Measurements from ENCODE around the gene CCDC34.
"Not testable (repeated sequence)": the region's sequence is repeated elsewhere in the genome, so short reads cannot be mapped to it uniquely, and the experiment has no call there.

Gene CCDC34

DNA sequence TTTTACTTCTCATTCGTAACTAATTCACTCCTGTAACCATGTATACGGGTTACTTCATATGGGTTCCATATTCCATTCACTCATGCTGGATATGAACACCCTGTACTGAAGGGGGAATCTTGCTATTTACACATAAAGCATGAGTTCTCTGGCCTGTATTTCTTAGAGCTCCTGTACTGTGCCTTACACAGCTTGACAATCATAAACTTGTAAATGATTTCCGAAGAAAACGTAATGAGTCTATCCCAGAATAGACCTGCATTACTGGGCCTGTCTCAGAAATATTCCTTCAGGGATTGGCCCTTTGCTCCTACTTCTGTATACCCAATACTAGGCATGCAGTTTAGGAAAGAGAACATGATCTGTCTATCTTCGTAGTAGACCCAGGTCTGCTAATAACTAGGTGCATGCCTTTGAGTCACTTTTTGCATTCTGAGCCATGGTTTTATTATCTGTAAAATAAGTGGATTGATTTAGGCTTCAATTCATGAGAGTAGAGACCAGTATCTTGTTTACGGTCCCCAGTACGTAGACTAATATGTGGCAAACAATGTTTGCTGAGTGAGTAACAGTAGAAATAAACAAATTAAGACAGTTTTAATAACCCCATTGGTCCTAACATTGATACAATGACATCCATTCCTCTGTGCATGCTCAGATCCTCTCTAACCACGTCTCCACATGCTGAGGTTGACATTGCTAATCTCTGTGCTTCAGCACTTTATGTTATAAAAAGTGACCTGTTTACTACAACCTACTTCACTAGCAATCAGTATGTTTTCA lies 1.2 kb downstream of the CCDC34 start:
- DNase-seq (ENCODE audit: low spot score), result no peak

GRCh38 chr11:27358296-27358695 lies 4.7 kb downstream of the CCDC34 start:
- DNase-seq (ENCODE audit: low spot score), result no peak

DNA sequence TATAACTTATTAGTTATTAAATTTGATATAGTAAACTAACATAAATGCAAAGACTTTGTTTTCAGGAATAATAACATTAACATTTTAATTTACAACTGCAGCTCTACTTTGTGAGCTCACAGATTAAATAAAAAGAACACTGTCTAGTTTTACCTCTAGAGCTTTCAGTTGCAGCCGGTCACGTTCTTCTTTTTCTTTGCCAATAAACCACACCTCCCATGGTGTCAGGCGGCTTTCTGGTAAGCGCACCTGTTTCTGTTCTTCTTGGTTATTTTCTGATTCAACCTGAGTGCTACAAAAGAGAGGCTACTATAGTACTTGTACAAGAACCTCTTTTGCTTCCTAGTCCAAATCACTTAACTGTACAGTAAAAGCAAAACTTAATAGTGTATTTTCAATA lies 5.8 kb downstream of the CCDC34 start:
- DNase-seq (ENCODE audit: low spot score), result no peak

- DNase-seq (ENCODE audit: low spot score), result no peak
These were observed 6.3 kb downstream of the CCDC34 start for GRCh38 chr11:27356624-27357222.

DNA sequence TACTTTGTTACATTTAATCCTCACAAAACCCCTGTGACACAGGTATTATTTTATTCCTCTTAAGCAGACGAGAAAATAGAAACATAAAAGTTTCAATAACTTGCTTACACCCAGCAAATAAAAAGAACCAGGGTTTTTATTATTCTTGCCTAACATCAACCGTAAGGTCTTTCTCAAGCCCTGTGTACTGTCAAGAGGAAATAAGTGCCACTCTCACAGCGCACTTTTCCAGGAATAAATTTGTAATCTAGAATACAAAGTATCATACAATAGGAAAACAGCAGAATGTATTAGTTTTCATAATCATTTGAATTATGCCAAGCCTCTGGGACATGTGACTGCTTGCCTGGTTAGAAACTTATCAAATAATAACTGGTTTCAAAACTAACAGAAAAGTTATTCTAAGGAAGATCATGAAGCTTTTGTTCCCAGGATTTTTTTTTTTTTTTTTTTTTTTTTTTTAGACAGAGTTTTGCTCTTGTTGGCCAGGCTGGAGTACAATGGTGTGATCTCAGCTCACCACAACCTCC lies 7.4 kb downstream of the CCDC34 start:
- DNase-seq (ENCODE audit: low spot score), result no peak

DNA sequence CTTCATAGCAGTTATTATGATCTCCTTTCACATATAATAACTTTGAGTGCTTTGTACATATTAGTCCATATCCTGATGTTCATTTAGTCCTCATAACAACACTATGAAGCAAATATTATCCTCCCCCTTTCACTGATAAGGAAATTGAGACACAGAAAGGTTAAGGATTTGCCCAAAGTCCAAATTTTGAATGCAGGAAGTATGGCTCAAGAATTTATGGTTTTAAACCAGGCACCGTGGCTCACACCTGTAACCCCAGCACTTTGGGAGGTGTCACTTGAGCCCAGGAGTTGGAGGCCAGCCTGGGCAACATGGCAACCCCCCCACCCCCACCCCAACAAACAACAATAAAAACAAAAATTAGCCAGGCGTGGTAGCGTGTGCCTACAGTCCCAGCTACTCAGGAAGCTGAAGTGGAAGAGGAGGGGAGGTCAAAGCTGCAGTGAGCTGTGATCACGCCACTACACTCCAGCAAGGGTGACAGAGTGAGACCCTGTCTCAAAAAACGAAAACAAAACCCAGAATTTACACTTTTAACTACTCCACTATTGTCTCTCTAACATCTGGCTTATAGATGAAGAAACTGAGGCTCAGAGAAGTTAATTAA lies 8.6 kb downstream of the CCDC34 start:
- no peak for DNase-seq (ENCODE audit: low spot score)

- DNase-seq (ENCODE audit: low spot score), result no peak
These were observed 9.2 kb downstream of the CCDC34 start for GRCh38 chr11:27353593-27354358.

GRCh38 chr11:27352781-27353180 lies 10.2 kb downstream of the CCDC34 start:
- no peak for DNase-seq (ENCODE audit: low spot score)

GRCh38 chr11:27350511-27350910 lies 12.5 kb downstream of the CCDC34 start:
- no peak for DNase-seq (ENCODE audit: low spot score)

DNA sequence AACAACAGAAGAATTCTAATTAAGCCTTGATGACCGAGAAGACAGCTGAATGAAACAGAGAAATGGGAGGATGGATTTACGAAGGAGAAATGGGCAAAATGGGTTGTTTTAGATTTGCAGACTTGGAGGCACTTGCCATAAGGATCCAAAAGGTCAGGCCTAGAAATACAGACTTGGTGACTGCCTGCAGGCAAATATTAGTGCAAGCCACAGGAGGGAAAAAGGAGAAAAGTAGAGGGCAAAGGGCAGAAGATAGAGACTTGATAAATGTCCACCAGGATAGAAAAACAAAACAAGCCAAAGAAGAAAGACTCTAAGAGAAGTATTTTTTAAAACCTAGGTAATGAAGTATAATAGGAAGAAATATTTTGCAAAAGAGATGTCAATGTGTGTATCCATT lies 13.1 kb downstream of the CCDC34 start:
- DNase-seq (ENCODE audit: low spot score), result no peak

GRCh38 chr11:27348340-27348873 lies 14.6 kb downstream of the CCDC34 start:
- DNase-seq (ENCODE audit: low spot score), result no peak

DNA sequence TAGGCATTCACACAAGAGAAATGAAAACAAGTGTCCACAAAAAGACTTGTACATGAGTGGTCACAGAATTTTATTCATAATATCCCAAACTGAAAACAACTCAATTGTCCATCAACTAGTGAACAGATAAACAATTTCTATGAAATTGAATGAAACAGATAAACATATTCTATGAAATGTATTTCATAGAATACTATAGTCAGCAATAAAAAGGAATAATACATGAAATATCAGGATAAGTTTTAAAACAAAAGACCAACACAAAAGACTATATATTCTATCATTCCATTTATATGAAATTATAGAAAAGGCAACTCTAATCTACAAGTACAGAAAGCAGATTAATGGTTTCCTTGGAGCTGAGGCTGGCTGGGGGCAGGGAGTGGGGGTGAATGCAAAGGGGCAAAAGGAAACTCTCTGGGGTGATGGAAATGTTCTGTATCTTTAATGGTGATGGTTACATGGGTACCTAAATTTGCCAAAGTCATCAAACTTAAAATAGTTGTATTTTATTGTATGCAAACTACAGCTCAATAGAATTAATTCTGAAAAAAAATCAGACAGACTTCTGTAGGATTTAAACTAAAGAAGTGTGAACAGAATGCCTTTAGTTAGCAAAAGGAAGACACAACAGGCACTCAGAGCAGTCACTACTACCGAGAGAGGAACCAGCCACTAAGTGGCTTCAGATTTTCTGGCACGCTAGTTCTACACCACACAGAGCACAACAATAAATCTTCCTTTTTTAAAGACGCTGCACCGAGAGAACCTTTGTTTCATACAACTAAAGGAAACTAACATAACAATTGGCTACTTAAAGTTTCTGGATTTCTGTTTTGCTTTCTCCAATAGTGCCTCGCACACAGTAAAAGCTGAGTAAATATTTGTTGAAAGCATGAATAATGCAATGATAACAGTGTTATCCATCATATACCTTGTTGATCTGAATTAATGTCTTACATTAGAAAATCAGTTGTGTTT lies 15.4 kb downstream of the CCDC34 start:
- DNase-seq (ENCODE audit: low spot score), result no peak

GRCh38 chr11:27339941-27340340 lies 23.1 kb downstream of the CCDC34 start:
- no peak for DNase-seq (ENCODE audit: low spot score)

- DNase-seq (ENCODE audit: low spot score), result not testable (repeated sequence)
These were observed 28.3 kb downstream of the CCDC34 start for GRCh38 chr11:27334764-27335163.

DNA sequence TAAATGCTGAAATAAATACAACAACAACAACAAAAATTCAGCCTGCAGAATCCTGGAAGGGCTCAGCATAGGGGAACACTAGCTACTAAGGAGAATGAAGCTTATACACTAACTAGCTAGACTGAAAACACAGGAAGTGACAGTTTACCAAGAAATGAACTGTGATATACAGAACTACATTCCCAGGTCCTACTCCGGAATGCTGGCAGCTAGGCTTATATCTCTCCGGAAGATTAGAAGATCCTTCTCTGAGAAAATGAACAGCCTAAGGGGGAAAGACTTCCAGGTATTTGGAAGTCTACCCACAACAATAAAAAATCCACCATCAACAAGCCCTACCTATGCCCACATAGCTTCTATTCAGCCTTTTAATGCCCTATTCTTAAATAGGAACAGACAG lies 31.0 kb downstream of the CCDC34 start:
- DNase-seq (ENCODE audit: low spot score), result no peak

DNA sequence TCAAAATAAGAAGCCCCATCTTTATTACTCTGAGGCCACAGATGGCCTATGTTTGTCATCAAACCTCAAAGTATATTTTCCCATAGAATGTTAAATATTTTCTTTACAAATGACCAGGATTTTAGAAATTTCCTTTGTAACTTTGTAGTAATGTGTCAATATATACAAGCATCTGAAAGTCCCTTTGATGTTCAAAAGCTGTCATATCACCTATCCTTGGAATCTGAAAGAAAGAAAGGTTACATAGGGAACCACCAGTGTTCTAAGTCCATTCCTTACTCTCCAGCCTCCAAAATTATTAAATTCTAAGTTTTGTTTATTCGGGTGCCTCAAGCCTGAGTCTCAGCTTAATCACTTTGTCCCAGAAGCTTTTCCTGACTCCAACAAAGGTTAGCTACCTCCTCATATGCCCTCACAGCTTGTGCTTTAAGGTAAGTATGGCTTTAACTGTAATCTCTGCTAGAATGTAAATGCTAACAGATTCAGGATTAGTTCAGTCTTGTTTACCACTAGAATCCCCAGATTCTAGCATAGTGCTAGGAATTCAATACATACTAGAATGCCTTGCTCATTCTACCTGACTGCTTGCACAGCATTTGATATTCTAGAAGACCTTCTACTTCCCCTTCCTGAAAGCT lies 32.3 kb downstream of the CCDC34 start:
- DNase-seq (ENCODE audit: low spot score), result no peak

DNA sequence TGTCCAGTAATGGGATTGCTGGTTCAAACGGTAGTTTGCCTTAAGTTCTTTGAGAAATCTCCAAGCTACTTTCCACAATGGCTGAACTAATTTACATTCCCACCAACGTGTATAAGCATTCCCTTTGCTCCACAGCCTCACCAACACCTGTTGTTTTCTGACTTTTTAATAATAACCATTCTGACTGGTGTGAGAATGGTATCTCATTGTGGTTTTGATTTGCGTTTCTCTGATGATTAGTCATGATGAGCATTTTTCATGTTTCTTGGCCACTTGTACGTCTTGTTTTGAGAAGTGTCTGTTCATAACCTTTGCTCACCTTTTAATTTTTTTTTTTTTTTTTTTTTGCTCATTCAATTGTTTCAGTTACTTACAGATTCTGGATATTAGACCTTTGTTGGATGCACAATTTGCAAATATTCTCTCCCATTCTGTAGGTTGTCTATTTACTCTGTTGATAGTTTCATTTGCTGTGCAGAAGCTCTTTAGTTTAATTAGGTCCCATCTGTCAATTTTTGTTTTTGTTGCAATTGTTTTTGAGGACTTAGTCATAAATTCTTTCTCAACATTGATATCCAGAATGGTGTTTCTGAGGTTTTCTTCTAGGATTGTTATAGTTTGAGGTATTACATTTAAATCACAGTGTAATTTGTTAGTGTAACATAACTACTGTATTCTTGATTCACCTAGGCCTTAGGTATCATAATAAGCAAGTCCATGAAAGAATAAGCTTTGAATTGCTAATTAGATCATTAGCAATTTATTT lies 33.0 kb downstream of the CCDC34 start:
- DNase-seq (ENCODE audit: low spot score), result no peak

- DNase-seq (ENCODE audit: low spot score), result no peak
These were observed 34.4 kb downstream of the CCDC34 start for GRCh38 chr11:27328614-27329013.

DNA sequence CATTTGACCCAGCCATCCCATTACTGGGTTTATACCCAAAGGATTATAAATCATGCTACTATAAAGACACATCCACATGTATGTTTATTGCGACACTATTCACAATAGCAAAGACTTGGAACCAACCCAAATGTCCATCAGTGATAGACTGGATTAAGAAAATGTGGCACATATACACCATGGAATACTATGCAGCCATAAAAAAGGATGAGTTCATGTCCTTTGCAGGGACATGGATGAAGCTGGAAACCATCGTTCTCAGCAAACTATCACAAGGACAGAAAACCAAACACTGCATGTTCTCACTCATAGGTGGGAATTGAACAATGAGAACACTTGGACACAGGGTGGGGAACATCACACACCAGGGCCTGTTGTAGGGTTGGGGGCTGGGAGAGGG lies 36.0 kb downstream of the CCDC34 start:
- not testable (repeated sequence) for DNase-seq (ENCODE audit: low spot score)

- DNase-seq (ENCODE audit: low spot score), result not testable (repeated sequence)
These were observed 40.8 kb downstream of the CCDC34 start for GRCh38 chr11:27322196-27322595.

All from CD4-positive, alpha-beta T cell treated with Interleukin-6 at 100 ng/mL for 8 hours (primary cell).